ENCODE results near the gene TSEN2. TPM values are rescaled to one million over a fixed set of nuclear protein-coding genes. Genes with fewer than 3 reads are reported as not detected.
"Not testable (repeated sequence)": the region's sequence is repeated elsewhere in the genome, so short reads cannot be mapped to it uniquely, and the experiment has no call there.

The TSEN2 gene
- total and polyA plus RNA-seq, 10 of the 15 experiments (the other 5 are each of a cell fraction or from before 2014, with no cell fraction given) = 17.7 to 32.3 (median 24.3) TPM

DNA sequence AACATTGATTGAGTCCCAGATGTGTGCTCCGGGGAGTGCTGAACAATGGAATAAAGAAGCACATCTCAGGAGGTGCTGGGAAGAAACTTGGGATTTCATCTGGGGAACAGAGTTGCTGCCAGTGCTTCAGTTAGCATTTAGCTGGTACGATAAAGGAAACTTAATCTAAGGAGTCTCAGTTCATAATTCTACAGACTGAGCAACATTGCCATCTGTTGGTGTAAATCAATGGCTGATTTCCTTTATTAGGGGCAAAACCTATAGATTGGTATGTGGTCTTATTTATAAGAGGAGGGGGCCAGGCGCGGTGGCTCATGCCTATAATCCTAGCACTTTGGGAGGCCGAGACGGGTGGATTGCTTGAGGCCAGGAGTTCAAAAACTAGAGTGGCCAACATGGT lies 52.1 kb downstream of the TSEN2 start (continued):
- TF ChIP-seq, protein P1, sequence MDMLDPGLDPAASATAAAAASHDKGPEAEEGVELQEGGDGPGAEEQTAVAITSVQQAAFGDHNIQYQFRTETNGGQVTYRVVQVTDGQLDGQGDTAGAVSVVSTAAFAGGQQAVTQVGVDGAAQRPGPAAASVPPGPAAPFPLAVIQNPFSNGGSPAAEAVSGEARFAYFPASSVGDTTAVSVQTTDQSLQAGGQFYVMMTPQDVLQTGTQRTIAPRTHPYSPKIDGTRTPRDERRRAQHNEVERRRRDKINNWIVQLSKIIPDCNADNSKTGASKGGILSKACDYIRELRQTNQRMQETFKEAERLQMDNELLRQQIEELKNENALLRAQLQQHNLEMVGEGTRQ (IDR thresholded peaks at IDR 0.05; ENCODE audit: borderline replicate concordance, low read depth, low read length) = no peak

DNA sequence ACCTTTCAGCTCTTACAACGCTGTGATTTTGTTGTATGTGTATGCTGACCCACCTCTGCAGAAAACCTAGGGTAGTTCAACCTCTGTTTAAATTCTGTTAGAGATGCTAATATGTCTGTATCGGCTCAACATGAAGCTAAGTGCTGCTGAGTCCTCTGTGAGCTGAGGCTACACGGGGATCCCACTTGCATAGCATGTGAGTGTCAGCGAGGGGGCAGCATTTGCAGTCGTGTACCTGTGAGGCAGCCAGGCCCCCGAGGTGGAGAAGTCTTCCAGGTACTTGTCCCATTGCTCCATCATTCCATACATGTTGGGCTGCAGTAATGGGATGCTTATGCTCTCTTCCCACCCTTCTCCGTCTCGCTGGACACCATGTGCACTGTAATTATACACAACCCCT lies 57.3 kb downstream of the TSEN2 start:
- ChIA-PET CTCF (interaction anchor here (1.1 to 1.3 kb wide), 2 partner anchors 14 to 178 kb away, joined by 3 read pairs; no protein-coding TSS in a partner anchor), SMC1A (ENCODE audit: uncharacterized antibody, unreplicated experiment) (no interaction called here), RAD21 (ENCODE audit: unreplicated experiment) (no interaction called here), POLR2A (interaction anchor here (0.5 to 0.9 kb wide), 2 partner anchors 16 to 51 kb away, joined by 3 to 6 read pairs; no protein-coding TSS in a partner anchor)
- no peaks in the 10 kb centered on the region for H3K4me1 ChIP-seq (ENCODE audit: control insufficient read depth, insufficient read depth, low read length)
- ATAC-seq = no peak
- no TSS peak for BruUV-seq (replicated peaks)
- no peak for DNase-seq (ENCODE audit: low read depth, low spot score)
- no peaks in the 10 kb centered on the region for H3K79me2 ChIP-seq (ENCODE audit: control insufficient read depth, insufficient read depth, low read length)
- H3K27me3 ChIP-seq (replicated peaks in 1 of 2; ENCODE audit: control insufficient read depth in 2 of 2, insufficient read depth in 2 of 2, low read length in 1 of 2) = no peaks in the 10 kb centered on the region
- no peak overlapping the region for H3K9ac ChIP-seq (ENCODE audit: control insufficient read depth, insufficient read depth, low read length)
- intact Hi-C loops (cut with micrococcal nuclease; ENCODE audit: unreplicated experiment) = no loop called here
- no peak for FAIRE-seq
- peaks cover 0 to 4% of the 10 kb centered on the region in 2 experiments; a peak in 2 of 4 replicates for H3K36me3 ChIP-seq (ENCODE audit: control insufficient read depth in 2 of 2, insufficient read depth in 2 of 2, low read length in 1 of 2)
- WGBS (ENCODE audit: insufficient coverage, insufficient replicate concordance, low lambda C conversion rate, missing lambda C conversion rate) = 84% methylated on average over 8 of the region's 8 CpGs
- in situ Hi-C loops (cut with MboI) = no loop called here
- H3K27ac ChIP-seq (ENCODE audit: control insufficient read depth, insufficient read depth) = no peak overlapping the region
- TF ChIP-seq SP1 (IDR thresholded peaks at IDR 0.05; ENCODE audit: low read depth, low read length) = no peak
- TF ChIP-seq, protein P2, sequence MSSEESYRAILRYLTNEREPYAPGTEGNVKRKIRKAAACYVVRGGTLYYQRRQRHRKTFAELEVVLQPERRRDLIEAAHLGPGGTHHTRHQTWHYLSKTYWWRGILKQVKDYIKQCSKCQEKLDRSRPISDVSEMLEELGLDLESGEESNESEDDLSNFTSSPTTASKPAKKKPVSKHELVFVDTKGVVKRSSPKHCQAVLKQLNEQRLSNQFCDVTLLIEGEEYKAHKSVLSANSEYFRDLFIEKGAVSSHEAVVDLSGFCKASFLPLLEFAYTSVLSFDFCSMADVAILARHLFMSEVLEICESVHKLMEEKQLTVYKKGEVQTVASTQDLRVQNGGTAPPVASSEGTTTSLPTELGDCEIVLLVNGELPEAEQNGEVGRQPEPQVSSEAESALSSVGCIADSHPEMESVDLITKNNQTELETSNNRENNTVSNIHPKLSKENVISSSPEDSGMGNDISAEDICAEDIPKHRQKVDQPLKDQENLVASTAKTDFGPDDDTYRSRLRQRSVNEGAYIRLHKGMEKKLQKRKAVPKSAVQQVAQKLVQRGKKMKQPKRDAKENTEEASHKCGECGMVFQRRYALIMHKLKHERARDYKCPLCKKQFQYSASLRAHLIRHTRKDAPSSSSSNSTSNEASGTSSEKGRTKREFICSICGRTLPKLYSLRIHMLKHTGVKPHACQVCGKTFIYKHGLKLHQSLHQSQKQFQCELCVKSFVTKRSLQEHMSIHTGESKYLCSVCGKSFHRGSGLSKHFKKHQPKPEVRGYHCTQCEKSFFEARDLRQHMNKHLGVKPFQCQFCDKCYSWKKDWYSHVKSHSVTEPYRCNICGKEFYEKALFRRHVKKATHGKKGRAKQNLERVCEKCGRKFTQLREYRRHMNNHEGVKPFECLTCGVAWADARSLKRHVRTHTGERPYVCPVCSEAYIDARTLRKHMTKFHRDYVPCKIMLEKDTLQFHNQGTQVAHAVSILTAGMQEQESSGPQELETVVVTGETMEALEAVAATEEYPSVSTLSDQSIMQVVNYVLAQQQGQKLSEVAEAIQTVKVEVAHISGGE (CRISPR knock-in tag; IDR thresholded peaks at IDR 0.05) = no peak
- H3K4me2 ChIP-seq (ENCODE audit: control insufficient read depth, insufficient read depth) = no peak overlapping the region
- H3K9me3 ChIP-seq (replicated peaks; ENCODE audit: control insufficient read depth, insufficient read depth, low read length) = no peaks in the 10 kb centered on the region
- H2AFZ ChIP-seq (ENCODE audit: control insufficient read depth, low read depth, low read length) = no peak overlapping the region
- H3K4me3 ChIP-seq = no peak overlapping the region
- no peaks in the 10 kb centered on the region for H4K20me1 ChIP-seq (ENCODE audit: control insufficient read depth, insufficient read depth)

DNA sequence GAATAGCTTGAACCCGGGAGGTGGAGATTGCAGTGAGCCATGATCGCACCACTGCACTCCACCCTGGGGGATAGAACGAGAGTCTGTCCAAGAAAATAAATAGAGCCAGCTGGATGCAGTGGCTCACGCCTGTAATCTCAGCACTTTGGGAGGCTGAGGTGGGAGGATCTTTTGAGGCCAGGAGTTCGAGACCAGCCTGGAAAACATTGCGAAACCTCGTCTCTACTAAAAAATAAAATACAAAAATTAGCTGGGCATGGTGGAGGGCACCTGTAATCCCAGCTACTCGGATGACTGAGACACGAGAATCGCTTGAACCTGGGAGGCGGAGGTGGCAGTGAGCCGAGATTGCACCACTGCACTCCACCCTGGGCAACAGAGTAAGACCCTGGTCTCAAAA lies 59.2 kb downstream of the TSEN2 start:
- ChIA-PET SMC1A (ENCODE audit: uncharacterized antibody, unreplicated experiment) (interaction anchor here (0.7 kb wide), 1 partner anchor 11 kb away, joined by 3 read pairs; no protein-coding TSS in a partner anchor), POLR2A (interaction anchor here (0.7 to 1.5 kb wide), 2 partner anchors 9 to 88 kb away, joined by 3 to 5 read pairs; no protein-coding TSS in a partner anchor)
- BruUV-seq (replicated peaks); CTCF ChIA-PET; RAD21 ChIA-PET (ENCODE audit: unreplicated experiment); H4K20me1 ChIP-seq (ENCODE audit: control insufficient read depth, insufficient read depth); FAIRE-seq; H3K79me2 ChIP-seq (ENCODE audit: control insufficient read depth, insufficient read depth, low read length); H3K4me2 ChIP-seq (ENCODE audit: control insufficient read depth, insufficient read depth); H3K4me1 ChIP-seq (ENCODE audit: control insufficient read depth, insufficient read depth, low read length); H3K9me3 ChIP-seq (replicated peaks; ENCODE audit: control insufficient read depth, insufficient read depth, low read length); H3K9ac ChIP-seq (ENCODE audit: control insufficient read depth, insufficient read depth, low read length); H3K27me3 ChIP-seq (replicated peaks in 1 of 2; ENCODE audit: control insufficient read depth in 2 of 2, insufficient read depth in 2 of 2, low read length in 1 of 2); ATAC-seq; H2AFZ ChIP-seq (ENCODE audit: control insufficient read depth, low read depth, low read length); intact Hi-C loops (cut with micrococcal nuclease; ENCODE audit: unreplicated experiment); H3K4me3 ChIP-seq; DNase-seq (ENCODE audit: low read depth, low spot score); H3K36me3 ChIP-seq (ENCODE audit: control insufficient read depth in 2 of 2, insufficient read depth in 2 of 2, low read length in 1 of 2); H3K27ac ChIP-seq (ENCODE audit: control insufficient read depth, insufficient read depth); in situ Hi-C loops (cut with MboI): not testable (repeated sequence)
- WGBS (ENCODE audit: insufficient coverage, insufficient replicate concordance, low lambda C conversion rate, missing lambda C conversion rate) = 84% methylated on average over 12 of the region's 12 CpGs
